HG02884 (cell line): ENCODE data around the gene SYPL1.

Experiments
- ATAC-seq: cut with Tn5 transposase; IDR thresholded peaks from one replicate; pipeline ENCODE4 v1.9.1; 2021; ENCODE audit warnings: mild to moderate bottlenecking, moderate library complexity; ENCODE audit not compliant: unreplicated experiment

SYPL1 gene

GRCh38 chr7:106095634-106096033 is 16.5 kb downstream of the SYPL1 start:
- ATAC-seq, result no peak

GRCh38 chr7:106094780-106095179 is 17.3 kb downstream of the SYPL1 start:
- no peak for ATAC-seq

GRCh38 chr7:106092204-106092603 is 19.9 kb downstream of the SYPL1 start:
- no peak for ATAC-seq

- peak; percentile 92 for ATAC-seq
Observed at GRCh38 chr7:106089647-106090046, 22.5 kb downstream of the SYPL1 start.

GRCh38 chr7:106088014-106088413 is 24.1 kb downstream of the SYPL1 start:
- ATAC-seq, result no peak

GRCh38 chr7:106086062-106086461 is 26.1 kb downstream of the SYPL1 start:
- no peak for ATAC-seq

GRCh38 chr7:106085015-106085414 is 27.1 kb downstream of the SYPL1 start:
- ATAC-seq, result no peak

- ATAC-seq, result no peak
Observed at GRCh38 chr7:106083717-106084116, 28.4 kb downstream of the SYPL1 start.

GRCh38 chr7:106082087-106082854 is 29.8 kb downstream of the SYPL1 start:
- ATAC-seq, result no peak

GRCh38 chr7:106080300-106080987 is 31.7 kb downstream of the SYPL1 start:
- no peak for ATAC-seq

GRCh38 chr7:106076537-106076936 is 35.6 kb downstream of the SYPL1 start:
- no peak for ATAC-seq

GRCh38 chr7:106075937-106076336 is 36.2 kb downstream of the SYPL1 start:
- ATAC-seq, result no peak

- no peak for ATAC-seq
Observed at GRCh38 chr7:106074257-106074656, 37.9 kb downstream of the SYPL1 start.

GRCh38 chr7:106073701-106074100 is 38.4 kb downstream of the SYPL1 start:
- no peak for ATAC-seq

- no peak for ATAC-seq
Observed at GRCh38 chr7:106072715-106073091, 39.4 kb downstream of the SYPL1 start.

- ATAC-seq, result no peak
Observed at GRCh38 chr7:106071999-106072714, 40.0 kb downstream of the SYPL1 start.

GRCh38 chr7:106071356-106071998 is 40.6 kb downstream of the SYPL1 start:
- ATAC-seq, result peak; percentile 97

GRCh38 chr7:106070567-106071254 is 41.4 kb downstream of the SYPL1 start:
- no peak for ATAC-seq

- no peak for ATAC-seq
Observed at GRCh38 chr7:106070201-106070551, 41.9 kb downstream of the SYPL1 start.

- no peak for ATAC-seq
Observed at GRCh38 chr7:106069471-106070200, 42.5 kb downstream of the SYPL1 start.
